HG03432 (cell line): ENCODE data around the gene ANKRD44.
"Not testable (repeated sequence)": the region's sequence is repeated elsewhere in the genome, so short reads cannot be mapped to it uniquely, and the experiment has no call there.

Experiments
- ATAC-seq: cut with Tn5 transposase; IDR thresholded peaks from one replicate; pipeline ENCODE4 v1.9.1; 2021; ENCODE audit warnings: mild to moderate bottlenecking, moderate library complexity; ENCODE audit not compliant: unreplicated experiment

The ANKRD44 gene

GRCh38 chr2:197054437-197054836 is 256.1 kb downstream of the ANKRD44 start:
- no peak for ATAC-seq

GRCh38 chr2:197052356-197052755 is 258.2 kb downstream of the ANKRD44 start:
- ATAC-seq = no peak

- ATAC-seq = no peak
Observed at GRCh38 chr2:197045115-197045514, 265.5 kb downstream of the ANKRD44 start.

- peak; percentile 60 for ATAC-seq
Observed at GRCh38 chr2:197042739-197043196, 267.8 kb downstream of the ANKRD44 start.

- no peak for ATAC-seq
Observed at GRCh38 chr2:197037863-197038398, 272.6 kb downstream of the ANKRD44 start.

GRCh38 chr2:197035002-197035401 is 275.6 kb downstream of the ANKRD44 start:
- ATAC-seq = no peak

- no peak for ATAC-seq
Observed at GRCh38 chr2:197034292-197034691, 276.3 kb downstream of the ANKRD44 start.

- ATAC-seq = no peak
Observed at GRCh38 chr2:197033222-197033621, 277.4 kb downstream of the ANKRD44 start.

- ATAC-seq = no peak
Observed at GRCh38 chr2:197031803-197032202, 278.8 kb downstream of the ANKRD44 start.

GRCh38 chr2:197030090-197030489 is 280.5 kb downstream of the ANKRD44 start:
- no peak for ATAC-seq

GRCh38 chr2:197028633-197029032 is 281.9 kb downstream of the ANKRD44 start:
- ATAC-seq = no peak

- ATAC-seq = no peak
Observed at GRCh38 chr2:197028230-197028629, 282.4 kb downstream of the ANKRD44 start.

- ATAC-seq = no peak
Observed at GRCh38 chr2:197024206-197024605, 286.4 kb downstream of the ANKRD44 start.

- not testable (repeated sequence) for ATAC-seq
Observed at GRCh38 chr2:197020921-197021320, 289.7 kb downstream of the ANKRD44 start.

- no peak for ATAC-seq
Observed at GRCh38 chr2:197013098-197013497, 297.5 kb downstream of the ANKRD44 start.

- peak; percentile 73 for ATAC-seq
Observed at GRCh38 chr2:197011801-197012641, 298.6 kb downstream of the ANKRD44 start.

GRCh38 chr2:197011021-197011417 is 299.6 kb downstream of the ANKRD44 start:
- ATAC-seq = no peak

GRCh38 chr2:197010200-197011020 is 300.2 kb downstream of the ANKRD44 start:
- no peak for ATAC-seq

- not testable (repeated sequence) for ATAC-seq
Observed at GRCh38 chr2:197008741-197009341, 301.7 kb downstream of the ANKRD44 start.

GRCh38 chr2:197007716-197008628 is 302.6 kb downstream of the ANKRD44 start:
- ATAC-seq = no peak
